Right forelimb (tissue), 1 donor: ENCODE data around the gene MRTFA.
"Not testable (repeated sequence)": the region's sequence is repeated elsewhere in the genome, so short reads cannot be mapped to it uniquely, and the experiment has no call there.

Source experiments
- DNase-seq: peaks from one replicate; pipeline ENCODE4 v3.0.0-alpha.2; 2018

Gene MRTFA

DNA sequence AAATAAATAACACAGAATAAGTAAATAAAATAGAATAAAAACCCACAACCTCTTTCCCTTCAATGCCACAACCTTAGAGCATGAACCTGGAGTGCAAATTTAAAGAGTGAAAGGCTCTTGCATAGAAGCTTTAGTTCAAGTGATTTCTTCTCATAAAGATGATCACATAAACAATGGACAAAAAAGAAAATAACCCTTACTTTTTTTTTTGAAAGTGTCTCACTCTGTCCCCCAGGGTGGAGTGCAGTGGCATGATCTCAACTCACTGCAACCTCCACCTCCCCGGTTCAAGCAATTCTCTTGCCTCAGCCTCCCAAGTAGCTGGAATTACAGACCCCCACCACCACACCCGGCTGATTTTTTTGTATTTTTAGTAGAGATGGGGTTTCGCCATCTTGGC is 10.7 kb downstream of the MRTFA start:
- DNase-seq: not testable (repeated sequence)

DNA sequence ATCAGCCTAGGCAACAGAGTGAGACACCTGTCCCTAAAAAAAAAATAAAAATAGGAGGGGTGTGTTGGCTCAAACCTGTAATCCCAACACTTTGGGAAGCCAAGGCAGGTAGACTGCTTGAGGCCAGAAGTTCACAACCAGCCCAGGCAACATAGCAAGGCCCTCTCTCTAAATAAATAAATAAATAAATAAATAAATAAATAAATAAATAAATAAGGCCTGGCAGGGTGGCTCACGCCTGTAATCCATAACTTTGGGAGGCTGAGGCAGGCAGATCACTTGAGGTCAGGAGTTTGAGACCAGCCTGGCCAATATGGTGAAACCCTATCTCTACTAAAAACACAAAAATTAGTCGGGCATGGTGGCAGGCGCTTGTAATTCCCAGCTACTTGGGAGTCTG is 11.2 kb downstream of the MRTFA start:
- DNase-seq: not testable (repeated sequence)

DNA sequence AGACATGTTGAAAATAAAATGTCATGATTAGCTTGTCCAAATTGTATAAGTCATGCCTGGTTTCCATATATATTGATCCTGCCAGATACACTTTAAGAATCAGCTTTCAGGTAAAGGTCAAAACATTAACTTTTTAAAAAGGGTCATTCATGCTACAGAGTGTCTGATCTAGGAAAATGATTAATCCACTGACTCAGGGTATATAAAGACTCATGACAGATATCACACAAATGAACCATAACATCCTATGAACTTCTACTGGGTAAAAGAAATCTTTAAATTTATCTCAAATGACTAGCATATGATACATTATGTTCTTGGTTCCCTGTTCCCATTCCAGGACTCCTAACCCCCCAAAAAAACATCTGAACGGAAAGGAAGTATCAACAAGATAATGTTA is 11.7 kb downstream of the MRTFA start:
- no peak for DNase-seq

DNA sequence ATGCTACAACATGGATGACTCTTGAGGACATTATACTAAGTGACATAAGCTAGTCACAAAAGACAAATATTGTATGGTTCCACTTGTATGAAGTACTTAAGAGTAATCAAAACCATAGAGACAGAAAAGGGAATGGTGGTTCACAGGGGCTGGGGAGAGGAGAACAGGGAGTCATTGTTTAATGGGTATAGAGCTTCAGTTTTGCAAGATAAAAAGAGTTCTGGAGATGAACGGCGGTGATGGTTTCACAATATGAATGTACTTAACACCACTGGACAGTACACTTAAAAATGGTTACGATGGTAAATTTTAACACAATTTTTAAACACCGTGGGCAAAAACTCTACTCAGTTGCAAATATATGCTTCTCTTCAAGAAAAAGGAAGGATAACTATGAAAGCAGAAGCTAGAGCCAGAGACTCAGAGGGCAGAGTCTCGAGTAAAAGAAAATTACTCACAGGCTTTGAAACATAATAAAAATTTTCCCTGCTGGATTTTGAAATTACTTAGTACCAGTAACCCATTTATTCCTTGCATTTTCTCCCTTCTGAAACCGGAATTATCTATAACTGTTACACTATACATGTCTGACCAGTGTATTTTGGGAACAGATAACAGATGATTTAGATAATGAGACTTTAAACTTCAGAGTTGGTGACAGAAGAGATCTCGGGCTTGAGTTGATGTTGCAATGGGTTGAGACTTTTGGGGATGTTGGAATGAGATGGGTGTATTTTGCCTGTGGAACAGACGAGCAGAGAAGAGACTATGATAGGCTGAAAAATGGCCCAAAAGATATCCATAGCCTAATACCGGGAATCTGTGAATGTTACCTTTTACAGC is 15.0 kb downstream of the MRTFA start:
- no peak for DNase-seq

DNA sequence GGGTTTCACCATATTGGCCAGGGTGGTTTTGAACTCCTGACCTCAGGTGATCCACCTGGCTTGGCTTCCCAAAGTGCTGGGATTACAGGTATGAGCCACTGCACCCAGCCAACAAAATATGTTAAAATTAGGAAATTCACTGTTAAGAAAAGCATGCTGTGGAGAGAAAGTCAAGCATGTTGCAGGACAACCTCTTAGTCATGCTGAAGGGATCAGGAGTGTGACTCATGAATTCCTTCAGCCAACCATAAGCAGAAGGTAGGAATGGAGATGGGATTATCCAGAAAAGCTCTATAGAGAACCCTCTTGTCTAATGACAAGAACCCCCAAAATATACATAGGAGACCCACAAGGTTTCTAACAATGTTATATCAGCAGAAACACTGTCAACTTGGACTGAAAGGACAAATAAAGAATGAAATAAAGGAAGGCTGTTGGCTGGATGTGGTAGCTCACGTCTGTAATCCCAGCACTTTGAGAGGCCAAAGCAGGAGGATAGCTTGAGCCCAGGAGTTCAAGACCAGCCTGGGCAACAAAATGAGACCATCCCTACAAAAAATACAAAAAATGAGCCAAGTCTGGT is 16.0 kb downstream of the MRTFA start:
- no peak for DNase-seq

DNA sequence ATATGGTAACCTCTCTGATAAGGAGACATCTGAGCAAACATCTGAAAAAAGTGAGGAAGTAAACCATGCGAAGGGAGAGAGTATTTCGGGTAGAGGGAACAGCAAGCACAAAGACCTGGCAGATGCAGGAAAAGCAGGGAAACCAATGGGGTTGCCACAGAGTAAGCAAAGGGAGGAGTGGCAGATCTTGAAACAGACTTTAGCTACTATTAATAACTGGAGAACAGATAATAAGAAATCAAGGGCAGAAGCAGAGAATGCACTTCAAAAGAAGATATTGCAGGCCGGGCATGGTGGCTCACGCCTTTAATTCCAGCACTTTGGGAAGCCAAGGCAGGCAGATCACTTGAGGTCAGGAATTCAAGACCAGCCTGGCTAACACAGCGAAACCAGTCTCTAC is 18.1 kb downstream of the MRTFA start:
- no peak for DNase-seq

DNA sequence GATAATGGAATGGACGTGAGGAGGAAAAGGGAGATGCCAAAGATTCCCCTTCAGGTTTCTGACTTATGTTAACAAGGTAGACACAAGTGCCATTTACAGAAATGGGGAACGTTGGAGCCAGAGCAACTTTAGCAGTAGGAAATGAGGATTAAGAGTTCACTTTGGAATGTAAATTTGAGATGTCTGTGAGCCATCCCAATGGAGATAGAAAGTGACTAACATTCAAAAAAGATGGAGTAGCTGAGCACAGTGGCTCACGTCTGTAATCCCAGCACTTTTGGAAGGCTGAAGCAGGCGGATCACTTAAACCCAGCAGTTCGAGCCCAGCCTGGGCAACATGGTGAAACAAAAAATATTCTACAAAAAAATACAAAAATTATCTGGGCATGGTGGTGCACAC is 19.9 kb downstream of the MRTFA start:
- no peak for DNase-seq

DNA sequence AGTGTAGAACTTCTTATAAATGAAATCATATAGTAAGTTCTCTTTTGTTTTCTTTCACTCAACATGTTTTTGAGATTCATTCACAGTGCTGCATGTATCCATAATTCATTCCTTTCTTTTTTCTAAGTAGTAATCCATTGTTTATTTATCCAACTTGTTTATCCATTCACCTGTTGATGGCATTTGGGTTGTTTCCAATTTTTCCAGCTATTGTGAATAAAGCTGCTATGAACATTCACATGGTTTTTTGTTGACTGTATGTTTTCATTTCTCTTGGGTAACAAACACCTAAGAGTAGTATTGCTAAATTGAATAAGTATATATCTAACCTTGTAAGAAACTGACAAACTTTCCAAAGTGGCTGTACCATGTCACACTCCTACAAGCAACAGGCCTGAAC is 23.5 kb downstream of the MRTFA start:
- no peak for DNase-seq

DNA sequence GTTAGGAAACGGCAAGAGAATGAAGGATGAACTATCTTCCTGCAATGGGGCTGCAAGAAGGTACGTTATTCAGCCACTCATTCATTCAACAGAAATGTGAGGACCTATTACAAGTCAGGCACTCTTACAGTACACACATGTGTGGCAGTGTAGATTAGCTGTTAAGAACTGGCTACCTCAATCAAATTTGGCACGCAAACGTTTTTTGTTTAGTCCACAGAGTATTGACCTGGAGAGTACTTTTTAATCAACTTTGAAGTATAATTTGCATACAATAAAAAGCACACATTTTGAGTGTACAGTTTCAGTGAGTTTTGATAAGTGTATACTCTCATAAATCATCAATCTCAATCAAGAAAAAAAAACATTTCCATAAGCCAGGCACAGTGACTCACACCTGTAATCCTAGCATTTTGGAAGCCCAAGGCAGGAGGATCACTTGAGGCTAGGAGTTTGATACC is 24.2 kb downstream of the MRTFA start:
- DNase-seq: no peak

DNA sequence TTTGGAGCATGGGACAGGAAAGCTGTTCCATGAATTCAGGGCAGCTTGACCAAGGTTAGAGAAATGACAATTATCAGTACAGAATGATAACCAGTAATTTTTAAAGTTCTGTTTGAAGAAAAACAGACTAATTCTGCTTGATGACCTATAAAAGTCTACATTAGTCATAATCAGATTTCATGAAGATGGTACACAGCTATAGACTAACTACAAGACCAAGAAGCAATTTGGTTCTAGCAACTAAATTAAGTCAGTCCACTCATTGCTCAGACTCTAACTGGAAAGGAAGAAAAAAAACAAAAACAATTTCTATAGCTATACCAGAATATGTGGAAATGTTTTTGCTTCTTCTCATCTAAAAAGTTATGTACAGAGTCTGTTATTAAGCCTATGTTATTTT is 24.9 kb downstream of the MRTFA start:
- DNase-seq: no peak

DNA sequence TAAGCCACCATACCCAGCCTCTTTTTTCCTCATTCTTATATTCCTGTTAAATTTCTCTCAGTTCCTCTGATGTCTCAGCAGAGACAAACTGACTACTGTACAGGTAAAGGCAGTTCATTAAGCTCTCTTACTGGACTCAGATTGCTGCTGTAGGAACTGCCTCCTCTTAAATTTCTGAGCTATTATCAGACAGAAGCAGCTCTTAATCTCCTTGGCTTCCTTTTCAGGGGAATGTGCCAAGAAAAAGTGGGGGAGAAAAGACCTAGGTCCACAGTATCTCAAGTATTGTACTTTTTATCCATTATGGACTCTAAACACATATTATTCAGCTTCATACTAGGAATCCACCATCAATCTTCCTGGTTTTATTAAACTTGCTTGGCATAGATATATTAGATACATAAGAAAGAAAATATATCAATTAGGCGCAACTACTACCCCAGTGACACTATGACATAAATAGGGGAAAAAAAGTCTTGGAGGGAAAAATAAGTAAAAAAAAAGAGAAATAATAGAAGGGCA is 26.1 kb downstream of the MRTFA start:
- no peak for DNase-seq

DNA sequence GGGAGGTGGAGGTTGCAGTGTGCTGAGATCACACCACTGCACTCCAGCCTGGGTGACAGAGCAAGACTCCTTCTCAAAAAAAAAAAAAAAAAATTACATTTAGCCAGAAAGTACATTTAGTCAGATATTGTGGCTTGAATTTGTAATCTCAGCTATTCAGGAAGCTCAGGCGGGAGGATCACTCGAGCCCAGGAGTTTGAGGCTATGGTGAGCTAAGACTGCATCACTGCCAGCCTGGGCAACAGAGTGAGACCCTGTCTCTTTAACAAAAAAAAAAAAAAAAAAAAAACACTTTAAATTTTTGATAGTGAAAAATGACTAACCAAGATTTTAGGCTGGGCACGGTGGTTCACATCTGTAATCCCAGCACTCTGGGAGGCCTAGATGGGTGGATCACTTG is 27.3 kb downstream of the MRTFA start:
- no peak for DNase-seq

DNA sequence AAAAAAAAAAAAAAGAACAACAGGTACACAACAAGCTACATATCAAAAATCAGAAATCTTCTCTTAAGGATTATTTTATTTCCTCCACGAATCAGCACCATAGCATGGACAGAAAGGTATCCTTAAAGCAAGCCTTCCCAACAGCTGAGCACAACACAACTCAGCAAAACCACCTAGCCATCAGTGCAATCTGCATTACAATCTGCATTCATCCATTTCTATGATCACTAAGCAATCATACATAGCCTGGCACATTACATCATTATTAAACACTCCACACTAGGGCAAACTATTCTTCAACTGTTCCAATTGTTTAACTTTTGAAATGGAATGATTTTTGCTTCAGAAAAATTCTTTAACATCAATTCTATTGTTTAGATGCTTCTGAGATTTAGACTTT is 29.0 kb downstream of the MRTFA start:
- DNase-seq: no peak

DNA sequence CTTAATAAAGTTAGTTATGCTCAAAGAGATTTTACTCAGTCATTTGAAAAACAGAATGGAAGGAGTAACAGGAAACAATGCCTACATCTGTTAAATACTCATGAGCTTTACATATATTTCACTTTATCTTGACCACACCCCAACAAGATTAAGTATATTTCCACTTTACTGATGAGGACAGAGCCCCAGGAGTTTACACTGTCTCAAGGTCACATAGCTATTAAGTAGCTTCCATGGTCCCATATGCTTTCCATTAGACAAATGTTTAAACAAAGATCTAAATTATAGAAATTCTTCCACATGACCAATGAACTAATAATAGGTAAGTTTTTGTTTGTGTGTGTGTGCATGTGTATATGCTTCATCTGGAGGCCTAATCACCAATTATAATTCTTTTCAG is 30.2 kb downstream of the MRTFA start:
- no peak for DNase-seq

DNA sequence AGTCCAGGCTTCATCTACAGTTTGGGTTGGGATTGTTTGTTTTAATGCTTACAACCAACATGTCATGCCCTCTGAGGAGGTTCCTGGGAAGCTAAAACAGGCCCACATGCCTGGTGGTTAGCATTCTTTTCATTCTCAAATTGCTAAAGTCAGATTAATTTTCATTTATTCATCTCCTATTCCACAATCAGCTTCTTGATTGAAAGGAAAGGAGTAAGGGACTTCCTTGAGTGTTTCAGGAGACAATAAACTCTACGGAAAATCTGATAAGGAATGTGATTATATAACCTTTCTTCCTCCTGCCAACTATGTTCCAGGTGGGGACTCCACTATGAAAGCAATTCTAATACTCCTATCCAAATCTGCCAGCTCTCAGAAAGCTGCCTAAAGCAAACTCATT is 30.8 kb downstream of the MRTFA start:
- no peak for DNase-seq

DNA sequence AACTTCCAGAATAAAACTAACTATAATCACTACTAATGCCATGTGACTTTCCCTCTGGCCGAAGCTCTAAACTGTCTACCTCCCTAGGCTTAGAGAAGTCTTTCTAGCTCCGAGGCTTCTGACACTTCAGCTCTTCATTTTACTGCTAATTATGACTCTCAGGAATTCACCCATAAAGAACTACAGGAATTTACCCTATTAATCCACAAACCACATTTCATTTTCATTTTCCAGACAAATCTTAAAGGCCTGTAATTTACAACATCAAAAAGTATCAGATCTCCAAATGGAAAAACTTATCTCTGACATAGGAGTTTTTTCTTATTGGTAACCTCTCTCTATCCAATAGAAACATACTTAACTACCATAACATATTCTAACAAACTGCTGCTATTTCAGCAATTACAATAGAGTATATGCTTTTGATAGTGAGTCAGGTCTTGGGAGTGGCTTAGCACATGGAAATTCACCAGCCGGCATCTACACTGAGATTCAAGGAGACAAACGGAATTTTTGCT is 33.4 kb downstream of the MRTFA start:
- DNase-seq: no peak

DNA sequence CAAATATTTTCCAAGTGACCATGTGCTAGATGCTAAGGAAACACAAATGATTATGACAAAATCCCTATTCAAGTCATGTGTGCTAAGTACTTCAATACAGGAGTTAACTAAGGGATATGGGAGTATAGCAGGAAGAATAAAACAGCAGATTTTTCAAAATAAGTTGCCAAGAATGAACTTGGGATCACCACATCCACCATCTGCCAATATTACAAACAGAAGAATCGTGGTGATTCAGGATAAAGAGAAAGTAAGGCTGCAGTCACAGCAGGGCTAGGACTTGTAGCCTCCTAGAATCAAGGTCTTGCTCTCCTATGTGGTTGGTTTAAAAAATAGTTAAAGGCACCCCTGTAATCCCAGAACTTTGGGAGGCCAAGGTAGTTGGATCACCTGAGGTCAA is 34.3 kb downstream of the MRTFA start:
- no peak for DNase-seq

DNA sequence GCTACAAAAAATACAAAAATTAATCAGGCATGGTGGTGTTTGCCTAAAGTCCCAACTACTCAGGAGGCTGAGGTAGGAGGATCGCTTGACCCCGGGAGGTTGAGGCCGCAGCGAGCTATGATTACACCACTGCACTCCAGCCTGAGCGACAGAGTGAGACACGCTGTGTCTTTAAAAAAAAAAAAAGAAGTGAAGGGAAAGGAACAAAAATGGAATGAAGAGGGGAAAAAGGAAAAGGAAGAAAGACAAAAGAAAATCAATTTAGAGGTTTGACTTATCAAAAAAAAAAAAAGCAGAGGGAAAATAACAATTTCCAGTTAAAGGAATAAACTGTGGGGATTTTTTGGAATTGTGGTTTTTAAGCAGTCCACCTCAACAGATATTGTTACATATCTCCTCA is 36.8 kb downstream of the MRTFA start:
- no peak for DNase-seq

DNA sequence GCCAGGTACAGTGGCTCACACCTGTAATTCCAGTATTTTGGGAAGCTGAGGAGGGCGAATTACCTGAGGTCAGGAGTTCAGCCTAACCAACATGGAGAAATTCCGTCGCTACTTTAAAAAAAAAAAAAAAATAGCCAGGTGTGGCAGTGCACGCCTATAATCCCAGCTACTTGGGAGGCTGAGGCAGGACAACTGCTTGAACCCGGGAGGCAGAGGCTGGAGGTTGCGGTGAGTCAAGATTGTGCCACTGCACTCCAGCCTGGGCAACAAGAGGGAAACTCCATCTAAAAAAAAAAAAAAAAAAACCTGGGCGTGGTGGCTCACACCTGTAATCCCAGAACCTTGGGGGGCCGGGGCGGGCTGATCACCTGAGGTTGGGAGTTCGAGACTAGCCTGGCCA is 37.8 kb downstream of the MRTFA start:
- not testable (repeated sequence) for DNase-seq

DNA sequence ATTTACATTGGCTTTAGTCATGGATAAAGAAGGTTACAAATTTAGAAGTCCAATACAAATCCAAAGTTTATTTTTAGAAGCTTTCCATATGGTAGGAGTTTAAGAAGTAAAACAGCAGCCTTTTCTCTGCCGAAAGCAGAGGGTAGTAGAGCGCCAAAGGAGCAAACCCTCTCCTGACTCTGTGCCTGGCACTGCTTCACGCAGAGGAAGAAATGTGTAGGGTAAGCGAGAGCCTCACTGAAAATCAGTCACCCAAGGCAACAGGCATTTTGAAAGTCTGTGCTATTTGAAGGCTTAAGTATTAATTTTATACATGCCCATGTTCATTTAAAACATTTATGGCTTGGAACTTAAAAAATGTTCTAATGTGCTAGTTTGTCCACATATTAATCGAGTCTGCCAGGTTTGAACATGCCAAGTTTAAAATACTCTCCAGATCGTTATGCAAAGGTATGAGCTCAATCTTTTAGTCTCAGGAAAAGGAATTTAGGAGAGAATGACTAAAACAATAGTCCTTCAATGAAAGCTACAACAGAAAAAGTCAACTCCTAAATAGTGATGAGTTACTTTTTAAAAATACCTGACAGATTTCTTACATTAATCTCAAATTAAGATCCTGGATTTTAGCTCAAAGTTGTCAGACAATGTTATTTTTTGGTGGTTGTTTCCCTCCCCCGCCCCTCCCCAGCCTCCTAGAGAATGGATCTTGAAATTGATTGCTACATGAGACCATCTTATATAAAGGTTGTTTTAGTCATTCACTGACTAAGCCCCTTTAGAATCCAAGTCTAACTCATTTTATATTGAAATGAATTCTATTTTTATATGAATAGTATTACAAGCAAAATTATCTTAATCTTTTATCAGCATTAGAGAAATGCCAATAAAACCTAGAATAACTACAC is 38.7 kb downstream of the MRTFA start:
- peak; percentile 50 for DNase-seq

DNA sequence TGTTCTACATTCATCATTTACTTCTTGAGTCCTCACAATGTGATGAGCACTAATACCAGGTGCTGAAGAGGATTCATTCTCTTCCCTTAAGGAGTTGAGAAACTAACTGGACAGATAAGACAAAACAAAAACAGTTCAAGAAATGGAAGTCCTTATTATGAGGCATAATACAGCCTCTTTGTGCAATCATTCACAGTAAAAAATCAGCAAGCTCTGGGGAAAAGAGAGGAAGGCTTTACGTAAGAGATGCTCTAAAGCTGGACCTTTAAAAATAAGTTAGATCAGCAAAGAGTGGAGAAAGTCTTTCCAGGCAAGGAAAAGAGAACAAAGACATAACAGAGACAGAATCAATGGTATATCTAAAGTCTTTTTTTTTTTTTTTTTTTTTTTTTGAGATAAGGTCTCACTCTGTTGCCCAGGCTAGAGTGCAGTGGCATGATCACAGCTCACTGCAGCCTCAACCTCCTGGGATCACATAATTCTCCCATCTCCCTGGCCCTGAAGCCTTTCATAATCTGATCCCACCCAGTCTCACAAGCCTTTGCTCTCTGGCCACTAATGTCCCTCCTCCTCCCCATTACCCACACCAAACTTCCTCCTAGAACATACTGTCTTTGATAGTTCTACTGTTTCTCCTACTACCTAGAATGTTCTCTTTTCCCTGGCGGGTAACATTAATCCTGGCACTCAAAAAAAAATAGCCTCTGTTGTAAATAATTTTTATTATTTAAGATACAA is 40.9 kb downstream of the MRTFA start:
- DNase-seq: no peak

DNA sequence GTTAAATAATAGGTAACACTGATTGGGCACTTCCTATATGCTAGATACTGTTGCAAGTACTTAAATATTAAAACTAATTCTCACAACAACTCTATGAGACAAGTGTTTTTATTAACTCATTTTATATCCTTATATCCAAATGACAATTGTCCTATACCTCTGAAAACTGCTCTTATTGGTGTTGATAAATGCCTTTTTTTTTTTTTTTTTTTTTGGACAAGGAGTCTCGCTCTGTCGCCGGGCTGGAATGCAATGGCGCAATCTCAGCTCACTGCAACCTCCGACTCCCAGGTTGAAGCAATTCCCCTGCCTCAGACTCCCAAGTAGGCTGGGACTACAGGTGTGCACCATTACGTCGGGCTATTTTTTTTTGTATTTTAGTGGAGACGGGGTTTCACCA is 41.6 kb downstream of the MRTFA start:
- no peak for DNase-seq
